Kasumi-1 (cell line): ENCODE measurements around the gene GPR55.

Source experiments
- DNase-seq, 2 experiments: peaks; one replicate each; lab custom pipeline; 2025; lab: John Stamatoyannopoulos, UW

Gene GPR55

GRCh38 chr2:230879271-230879882 lies 45.7 kb downstream of the GPR55 start:
- DNase-seq: no peak

GRCh38 chr2:230878599-230879188 lies 46.3 kb downstream of the GPR55 start:
- no peak for DNase-seq

- DNase-seq: peak; percentile 70 to 72
These were observed 47.1 kb downstream of the GPR55 start for GRCh38 chr2:230877759-230878598.

GRCh38 chr2:230877116-230877758 lies 47.8 kb downstream of the GPR55 start:
- no peak for DNase-seq

- no peak for DNase-seq
These were observed 49.4 kb downstream of the GPR55 start for GRCh38 chr2:230875347-230876315.

- DNase-seq: no peak
These were observed 50.2 kb downstream of the GPR55 start for GRCh38 chr2:230874876-230875275.

GRCh38 chr2:230874456-230874855 lies 50.6 kb downstream of the GPR55 start:
- DNase-seq: no peak

GRCh38 chr2:230873661-230874401 lies 51.2 kb downstream of the GPR55 start:
- no peak for DNase-seq

- DNase-seq: no peak
These were observed 51.9 kb downstream of the GPR55 start for GRCh38 chr2:230872968-230873660.

- no peak for DNase-seq
These were observed 52.7 kb downstream of the GPR55 start for GRCh38 chr2:230872151-230872967.

- no peak for DNase-seq
These were observed 53.5 kb downstream of the GPR55 start for GRCh38 chr2:230871361-230872150.

- peak; percentile 24 to 38 for DNase-seq
These were observed 54.3 kb downstream of the GPR55 start for GRCh38 chr2:230870544-230871360.

- peak; percentile 17 to 36 for DNase-seq
These were observed 55.0 kb downstream of the GPR55 start for GRCh38 chr2:230869914-230870543.

- no peak for DNase-seq
These were observed 55.8 kb downstream of the GPR55 start for GRCh38 chr2:230868947-230869913.

- no peak for DNase-seq
These were observed 56.7 kb downstream of the GPR55 start for GRCh38 chr2:230868161-230868946.
